B cell (primary cell): ENCODE data around the gene EXOC3L1.

Experiments
- CTCF ChIP-seq: fragments of 200-600 bp; IDR thresholded peaks from one replicate; pipeline ENCODE4 v1.8.0; 2022; ENCODE audit warnings: antibody characterized with exemption, mild to moderate bottlenecking
- EZH2 ChIP-seq: IDR thresholded peaks from 2 replicates; pipeline ENCODE4 v1.6.1; 2012; ENCODE audit warnings: borderline replicate concordance, low read depth, mild to moderate bottlenecking, moderate library complexity, low read length; ENCODE audit not compliant: insufficient read depth, poor library complexity, severe bottlenecking

- no peak for TF ChIP-seq CTCF
- TF ChIP-seq EZH2 = no peak
These were observed 788 bp upstream of the EXOC3L1 start for GRCh38 chr16:67190448-67191399.
